B cell (primary cell): ENCODE results near the gene SOHLH1.

Source experiments
- CTCF ChIP-seq: fragments of 200-600 bp; IDR thresholded peaks from one replicate; pipeline ENCODE4 v1.8.0; 2022; ENCODE audit warnings: antibody characterized with exemption, mild to moderate bottlenecking
- EZH2 ChIP-seq: IDR thresholded peaks from 2 replicates; pipeline ENCODE4 v1.6.1; 2012; ENCODE audit warnings: borderline replicate concordance, low read depth, mild to moderate bottlenecking, moderate library complexity, low read length; ENCODE audit not compliant: insufficient read depth, poor library complexity, severe bottlenecking

- no peak for TF ChIP-seq CTCF
- no peak for TF ChIP-seq EZH2
Measured at GRCh38 chr9:135703726-135704125, 4.4 kb upstream of the SOHLH1 start.
